HCT116 (cell line): ENCODE data around the gene IL17RB. TPM values are rescaled to one million over a fixed set of nuclear protein-coding genes. Genes with fewer than 3 reads are reported as not detected.

Experiments used
- ATAC-seq: fragments of 200-7000 bp; cut with Tn5 transposase; 2 replicates; pipeline ENCODE4 v1.9.1; 2020; ENCODE audit warnings: mild to moderate bottlenecking, moderate library complexity
- BruUV-seq: library from RNA; stranded (reverse); fragments of 400-500 nt; replicated peaks from 2 replicates; lab custom pipeline; 2021; lab: Mats Ljungman, UMichigan
- CTCF ChIA-PET: fragments of 300-600 bp; sonication (Branson Sonifier 250); formaldehyde crosslinking; loops from one replicate; lab custom pipeline; 2021; ENCODE audit warnings: antibody characterized with exemption; lab: Charles Lee
- POLR2A ChIA-PET: fragments of 300-600, 350-600 bp; sonication (Branson Sonifier 250); formaldehyde crosslinking; loops from one replicate; lab custom pipeline; 2021; ENCODE audit warnings: antibody characterized with exemption; lab: Charles Lee
- RAD21 ChIA-PET, 2 experiments: fragments of 300-600 bp; sonication (Branson Sonifier 250); formaldehyde crosslinking; loops; one replicate each; lab custom pipeline; 2023; ENCODE audit warnings: low total read pairs in 2 of 2; ENCODE audit not compliant: uncharacterized antibody in 2 of 2, unreplicated experiment in 2 of 2, low non-redundant PET in 1 of 2; lab: Charles Lee
- DNase-seq: peaks from one replicate; pipeline ENCODE4 v3.0.0-alpha.2; 2010; ENCODE audit warnings: low read depth, low spot score
- H2AFZ ChIP-seq: fragments of 200-600 bp; shearing (Covaris generic), sonication (generic); 2 replicates; pipeline ENCODE4 v1.6.1; 2017; ENCODE audit warnings: low read depth, mixed run types, mixed read lengths, antibody characterized with exemption, low read length; ENCODE audit not compliant: poor library complexity, severe bottlenecking
- H3K27ac ChIP-seq: 2 replicates; pipeline ENCODE4 v1.5.1; 2012; ENCODE audit warnings: low read depth, low read length
- H3K27me3 ChIP-seq: fragments of 200-600 bp; sonication (generic); 2 replicates; pipeline ENCODE4 v1.6.1; 2016; ENCODE audit warnings: mixed run types, low read length, mixed read lengths; ENCODE audit not compliant: insufficient read depth
- H3K36me3 ChIP-seq, 2 experiments: fragments of 200-500 bp in 1 of 2; fragments of 200-600 bp in 1 of 2; sonication (Bioruptor generic) in 1 of 2; sonication (generic) in 1 of 2; 2 replicates each; pipeline versions ENCODE4 v1.5.1 to v1.6.1; 2014 to 2016; ENCODE audit warnings: low read length in 2 of 2, inconsistent platforms in 1 of 2, mixed read lengths in 1 of 2, mixed run types in 1 of 2; ENCODE audit not compliant: insufficient read depth in 2 of 2, control insufficient read depth in 1 of 2
- H3K4me1 ChIP-seq, 2 experiments: fragments of 200-600 bp in 1 of 2; sonication (generic) in 1 of 2; 2 replicates each; pipeline versions ENCODE4 v1.5.1 to v1.6.1; 2012 to 2017; ENCODE audit warnings: low read length in 2 of 2, inconsistent platforms in 1 of 2, mild to moderate bottlenecking in 1 of 2, mixed read lengths in 1 of 2, mixed run types in 1 of 2, moderate library complexity in 1 of 2; ENCODE audit not compliant: insufficient read depth in 2 of 2, control insufficient read depth in 1 of 2
- H3K4me2 ChIP-seq: fragments of 200-600 bp; sonication (generic); 2 replicates; pipeline ENCODE4 v1.6.1; 2017; ENCODE audit warnings: mixed run types, low read length, mixed read lengths
- H3K4me3 ChIP-seq, 2 experiments: fragments of 200-600 bp in 1 of 2; sonication (generic) in 1 of 2; replicated peaks in 1 of 2; 2 replicates each; pipeline ENCODE4 v1.5.1; 2011 to 2016; ENCODE audit warnings: low read length in 2 of 2, control low read depth in 1 of 2, low read depth in 1 of 2, mild to moderate bottlenecking in 1 of 2, mixed read lengths in 1 of 2, mixed run types in 1 of 2
- H3K79me2 ChIP-seq: fragments of 200-600 bp; sonication (generic); 2 replicates; pipeline ENCODE4 v1.6.1; 2017; ENCODE audit warnings: mild to moderate bottlenecking, mixed run types, low read length, moderate library complexity, mixed read lengths; ENCODE audit not compliant: insufficient read depth
- H3K9ac ChIP-seq: fragments of 200-600 bp; sonication (generic); 2 replicates; pipeline ENCODE4 v1.6.1; 2016; ENCODE audit warnings: low read length, mixed read lengths
- H3K9me2 ChIP-seq: fragments of 200-600 bp; sonication (generic), shearing (Covaris generic); 2 replicates; pipeline ENCODE4 v1.6.1; 2017; ENCODE audit warnings: mixed run types, mild to moderate bottlenecking, moderate library complexity; ENCODE audit not compliant: insufficient read depth
- H3K9me3 ChIP-seq, 2 experiments: fragments of 200-500 bp in 1 of 2; fragments of 200-600 bp in 1 of 2; sonication (Bioruptor generic) in 1 of 2; sonication (generic) in 1 of 2; 2 replicates each; pipeline ENCODE4 v1.6.1; 2014 to 2017; ENCODE audit warnings: low read length in 2 of 2, mixed read lengths in 2 of 2, inconsistent platforms in 1 of 2, low read depth in 1 of 2, mild to moderate bottlenecking in 1 of 2, mixed run types in 1 of 2, moderate library complexity in 1 of 2; ENCODE audit not compliant: control insufficient read depth in 1 of 2, insufficient read depth in 1 of 2
- H4K20me1 ChIP-seq: fragments of 200-600 bp; sonication (generic), shearing (Covaris generic); 2 replicates; pipeline ENCODE4 v1.6.1; 2017; ENCODE audit warnings: mixed run types, mild to moderate bottlenecking, moderate library complexity; ENCODE audit not compliant: insufficient read depth
- ATF3 ChIP-seq: IDR thresholded peaks from 2 replicates; pipeline ENCODE4 v1.6.1; 2012
- CEBPB ChIP-seq: IDR thresholded peaks from 2 replicates; pipeline ENCODE4 v1.6.1; 2012; ENCODE audit warnings: low read depth
- EGR1 ChIP-seq: IDR thresholded peaks from 2 replicates; pipeline ENCODE4 v1.6.1; 2012; ENCODE audit warnings: low read depth
- EZH2 ChIP-seq: fragments of 200-600 bp; sonication (generic); IDR thresholded peaks from 2 replicates; pipeline ENCODE4 v1.6.1; 2017; ENCODE audit warnings: antibody characterized with exemption, mixed run types
- JUND ChIP-seq: IDR thresholded peaks from 2 replicates; pipeline ENCODE4 v1.6.1; 2012
- MAX ChIP-seq: IDR thresholded peaks from 2 replicates; pipeline ENCODE4 v1.6.1; 2012
- POLR2A ChIP-seq: IDR thresholded peaks from 2 replicates; pipeline ENCODE4 v1.7.0; 2011; ENCODE audit warnings: borderline replicate concordance; ENCODE audit not compliant: insufficient read depth, insufficient read length; ENCODE audit errors: extremely low read depth
- POLR2AphosphoS5 ChIP-seq: IDR thresholded peaks from 2 replicates; pipeline ENCODE4 v1.6.1; 2011; ENCODE audit warnings: mild to moderate bottlenecking, low read depth, low read length, moderate library complexity
- RAD21 ChIP-seq: IDR thresholded peaks from 2 replicates; pipeline ENCODE4 v1.6.1; 2012; ENCODE audit warnings: low read depth, mild to moderate bottlenecking
- SIN3A ChIP-seq: IDR thresholded peaks from 2 replicates; pipeline ENCODE4 v1.6.1; 2012; ENCODE audit warnings: low read depth
- SRF ChIP-seq: IDR thresholded peaks from 2 replicates; pipeline ENCODE4 v1.6.1; 2012; ENCODE audit warnings: low read depth
- TCF7L2 ChIP-seq: IDR thresholded peaks from 2 replicates; pipeline ENCODE4 v1.7.0; 2011; ENCODE audit warnings: borderline replicate concordance, inconsistent platforms; ENCODE audit not compliant: insufficient read depth, insufficient read length; ENCODE audit errors: extremely low read depth
- YY1 ChIP-seq: IDR thresholded peaks from 2 replicates; pipeline ENCODE4 v1.6.1; 2011; ENCODE audit warnings: low read length, low read depth, moderate library complexity, mild to moderate bottlenecking; ENCODE audit not compliant: insufficient replicate concordance; ENCODE audit errors: extremely low read depth
- ZFX ChIP-seq: fragments of 450-650 bp; IDR thresholded peaks from 2 replicates; pipeline ENCODE4 v1.6.1; 2017
- ZNF274 ChIP-seq: fragments of 200-500 bp; sonication (Bioruptor generic); IDR thresholded peaks from 2 replicates; pipeline ENCODE4 v1.6.1; 2014; ENCODE audit warnings: mild to moderate bottlenecking, low read depth, low read length, inconsistent platforms
- intact Hi-C: fragments of 100-400 bp; cut with micrococcal nuclease; formaldehyde crosslinking; loops from 2 replicates; pipeline ENCODE4 v1.10.0; 2022
- total RNA-seq: library from RNA; stranded (reverse); gene quantifications from one replicate; pipeline ENCODE4 v1.2.1, GENCODE V29; 2021; ENCODE audit not compliant: unreplicated experiment
- TF ChIP-seq, protein P1 (sequence below), 3 experiments: fragments of 200-600 bp in 1 of 3; sonication (generic) in 1 of 3; IDR thresholded peaks in 2 of 3; conservative IDR thresholded peaks in 1 of 3; 2 replicates each; pipeline ENCODE4 v1.5.1; 2012 to 2017; ENCODE audit warnings: low read depth in 2 of 3, low read length in 2 of 3, antibody characterized with exemption in 1 of 3, borderline replicate concordance in 1 of 3, control low read depth in 1 of 3, mild to moderate bottlenecking in 1 of 3, mixed read lengths in 1 of 3, mixed run types in 1 of 3, moderate library complexity in 1 of 3; ENCODE audit not compliant: insufficient read depth in 1 of 3

IL17RB gene
- total RNA-seq, 1 experiment from 2014 or later: 8.3 TPM

DNA sequence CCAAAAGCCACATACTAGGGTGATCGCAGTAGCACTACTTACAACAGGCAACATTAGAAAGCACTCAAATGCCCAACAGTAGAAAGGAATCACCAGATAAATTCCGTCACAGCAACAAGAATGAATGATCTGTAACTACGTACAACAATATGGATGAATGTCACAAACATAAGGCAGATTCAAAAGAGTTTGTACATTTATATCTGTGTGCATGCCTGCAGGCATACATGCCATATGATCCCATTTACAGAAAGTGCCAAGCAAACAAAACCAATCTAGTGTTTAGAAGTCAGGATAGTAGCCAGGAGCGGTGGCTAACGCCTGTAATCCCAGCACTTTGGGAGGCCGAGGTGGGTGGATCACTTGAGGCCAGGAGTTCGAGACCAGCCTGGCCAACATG lies 3.5 kb downstream of the IL17RB start:
- H3K4me3 ChIP-seq: no peak overlapping the region
- H3K9me3 ChIP-seq: no peaks in the 10 kb centered on the region
- no peak for TF ChIP-seq SRF
- TF ChIP-seq, protein P1, sequence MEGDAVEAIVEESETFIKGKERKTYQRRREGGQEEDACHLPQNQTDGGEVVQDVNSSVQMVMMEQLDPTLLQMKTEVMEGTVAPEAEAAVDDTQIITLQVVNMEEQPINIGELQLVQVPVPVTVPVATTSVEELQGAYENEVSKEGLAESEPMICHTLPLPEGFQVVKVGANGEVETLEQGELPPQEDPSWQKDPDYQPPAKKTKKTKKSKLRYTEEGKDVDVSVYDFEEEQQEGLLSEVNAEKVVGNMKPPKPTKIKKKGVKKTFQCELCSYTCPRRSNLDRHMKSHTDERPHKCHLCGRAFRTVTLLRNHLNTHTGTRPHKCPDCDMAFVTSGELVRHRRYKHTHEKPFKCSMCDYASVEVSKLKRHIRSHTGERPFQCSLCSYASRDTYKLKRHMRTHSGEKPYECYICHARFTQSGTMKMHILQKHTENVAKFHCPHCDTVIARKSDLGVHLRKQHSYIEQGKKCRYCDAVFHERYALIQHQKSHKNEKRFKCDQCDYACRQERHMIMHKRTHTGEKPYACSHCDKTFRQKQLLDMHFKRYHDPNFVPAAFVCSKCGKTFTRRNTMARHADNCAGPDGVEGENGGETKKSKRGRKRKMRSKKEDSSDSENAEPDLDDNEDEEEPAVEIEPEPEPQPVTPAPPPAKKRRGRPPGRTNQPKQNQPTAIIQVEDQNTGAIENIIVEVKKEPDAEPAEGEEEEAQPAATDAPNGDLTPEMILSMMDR (IDR thresholded peaks at IDR 0.05 in 2 of 3, conservative IDR thresholded peaks at IDR 0.05 in 1 of 3; ENCODE audit: borderline replicate concordance in 1 of 3, insufficient read depth in 1 of 3, low read depth in 2 of 3, low read length in 2 of 3): no peak
- no peak for TF ChIP-seq MAX
- TF ChIP-seq POLR2A: no peak
- TF ChIP-seq SIN3A: no peak
- no peak for TF ChIP-seq YY1
- TF ChIP-seq ATF3: no peak
- no peak for TF ChIP-seq JUND
- no peak for TF ChIP-seq ZNF274
- no peak for TF ChIP-seq EZH2
- TF ChIP-seq ZFX: no peak
- no peak for TF ChIP-seq POLR2AphosphoS5
- no peak for TF ChIP-seq TCF7L2
- no peak for TF ChIP-seq RAD21
- TF ChIP-seq EGR1: no peak
- no peak for TF ChIP-seq CEBPB
- no peaks in the 10 kb centered on the region for H4K20me1 ChIP-seq
- H3K4me2 ChIP-seq: no peak overlapping the region
- BruUV-seq: no TSS peak
- ChIA-PET RAD21 (no interaction called here), POLR2A (no interaction called here), CTCF (no interaction called here)
- peaks cover 11 to 22% of the 10 kb centered on the region in 2 experiments for H3K4me1 ChIP-seq
- no peaks in the 10 kb centered on the region for H3K9me2 ChIP-seq
- no peak overlapping the region for H3K27ac ChIP-seq
- H3K9ac ChIP-seq: no peak overlapping the region
- peaks cover 6% of the 10 kb centered on the region; the same call in 1 of the 2 replicates for H3K79me2 ChIP-seq
- no peaks in the 10 kb centered on the region for H3K27me3 ChIP-seq
- no peak overlapping the region for H2AFZ ChIP-seq
- H3K36me3 ChIP-seq: no peaks in the 10 kb centered on the region
- ATAC-seq (no peak), DNase-seq (no peak)
- intact Hi-C loops: no loop called here
